Measurements from ENCODE around the gene ADAMTS9.

DNA sequence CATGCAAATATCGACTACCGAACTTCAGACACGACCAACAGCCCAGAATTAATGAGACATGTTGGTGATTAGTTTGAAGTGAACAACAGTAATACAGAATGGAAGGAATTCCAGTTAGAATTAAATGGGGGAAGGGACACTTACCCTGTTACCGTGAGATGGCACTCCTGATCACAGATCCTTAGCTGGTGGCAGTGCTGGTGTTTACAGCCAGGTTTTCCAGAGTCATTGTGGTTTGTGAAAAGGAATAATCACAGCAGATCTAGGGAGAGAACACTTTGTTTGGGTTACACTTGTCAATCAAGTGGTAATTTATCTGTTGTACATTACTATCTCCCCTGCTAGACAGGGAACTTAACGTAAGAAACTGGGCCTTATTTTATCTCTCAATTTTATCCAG lies 217.4 kb downstream of the ADAMTS9 start:
- TF ChIP-seq, protein P1, sequence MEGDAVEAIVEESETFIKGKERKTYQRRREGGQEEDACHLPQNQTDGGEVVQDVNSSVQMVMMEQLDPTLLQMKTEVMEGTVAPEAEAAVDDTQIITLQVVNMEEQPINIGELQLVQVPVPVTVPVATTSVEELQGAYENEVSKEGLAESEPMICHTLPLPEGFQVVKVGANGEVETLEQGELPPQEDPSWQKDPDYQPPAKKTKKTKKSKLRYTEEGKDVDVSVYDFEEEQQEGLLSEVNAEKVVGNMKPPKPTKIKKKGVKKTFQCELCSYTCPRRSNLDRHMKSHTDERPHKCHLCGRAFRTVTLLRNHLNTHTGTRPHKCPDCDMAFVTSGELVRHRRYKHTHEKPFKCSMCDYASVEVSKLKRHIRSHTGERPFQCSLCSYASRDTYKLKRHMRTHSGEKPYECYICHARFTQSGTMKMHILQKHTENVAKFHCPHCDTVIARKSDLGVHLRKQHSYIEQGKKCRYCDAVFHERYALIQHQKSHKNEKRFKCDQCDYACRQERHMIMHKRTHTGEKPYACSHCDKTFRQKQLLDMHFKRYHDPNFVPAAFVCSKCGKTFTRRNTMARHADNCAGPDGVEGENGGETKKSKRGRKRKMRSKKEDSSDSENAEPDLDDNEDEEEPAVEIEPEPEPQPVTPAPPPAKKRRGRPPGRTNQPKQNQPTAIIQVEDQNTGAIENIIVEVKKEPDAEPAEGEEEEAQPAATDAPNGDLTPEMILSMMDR (IDR thresholded peaks at IDR 0.05), result no peak
- TF ChIP-seq POLR2A (IDR thresholded peaks at IDR 0.05), result no peak

Measured in prostate gland (tissue), 2 donors.